HG03432 (cell line): ENCODE results near the gene FRAT2.
A peak's percentile ranks its signal among the peaks of the same experiment; 100 is the strongest.
"Not testable (repeated sequence)": the region's sequence is repeated elsewhere in the genome, so short reads cannot be mapped to it uniquely, and the experiment has no call there.

Experiments
- ATAC-seq: cut with Tn5 transposase; IDR thresholded peaks from one replicate; pipeline ENCODE4 v1.9.1; 2021; ENCODE audit warnings: mild to moderate bottlenecking, moderate library complexity; ENCODE audit not compliant: unreplicated experiment

The FRAT2 gene

GRCh38 chr10:97356918-97357317 is 22.4 kb upstream of the FRAT2 start:
- ATAC-seq: no peak

- no peak for ATAC-seq
Measured at GRCh38 chr10:97356318-97356914, 21.9 kb upstream of the FRAT2 start.

DNA sequence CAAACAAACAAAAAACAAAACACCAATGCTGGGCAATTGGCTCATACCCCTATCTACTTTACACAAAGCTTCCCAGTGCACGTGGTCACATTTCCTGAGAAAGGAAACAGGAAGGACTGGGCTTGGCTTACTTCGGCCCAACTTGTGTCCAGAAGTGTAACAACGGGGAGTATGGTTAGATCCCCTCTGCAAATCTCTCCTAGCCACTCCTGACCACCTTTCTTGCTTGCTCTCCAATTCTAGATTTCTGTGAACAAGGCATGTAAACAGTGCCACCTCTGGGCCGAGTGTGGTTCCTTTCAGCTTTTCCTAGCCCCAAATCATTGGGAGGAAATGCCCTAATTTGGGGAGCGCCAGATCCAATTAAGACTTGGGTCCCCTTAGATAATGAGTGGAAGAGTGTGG is 21.0 kb upstream of the FRAT2 start:
- ATAC-seq: no peak

- ATAC-seq: no peak
Measured at GRCh38 chr10:97353945-97354344, 19.4 kb upstream of the FRAT2 start.

GRCh38 chr10:97349752-97350513 is 15.4 kb upstream of the FRAT2 start:
- ATAC-seq: no peak

- no peak for ATAC-seq
Measured at GRCh38 chr10:97347317-97347716, 12.8 kb upstream of the FRAT2 start.

DNA sequence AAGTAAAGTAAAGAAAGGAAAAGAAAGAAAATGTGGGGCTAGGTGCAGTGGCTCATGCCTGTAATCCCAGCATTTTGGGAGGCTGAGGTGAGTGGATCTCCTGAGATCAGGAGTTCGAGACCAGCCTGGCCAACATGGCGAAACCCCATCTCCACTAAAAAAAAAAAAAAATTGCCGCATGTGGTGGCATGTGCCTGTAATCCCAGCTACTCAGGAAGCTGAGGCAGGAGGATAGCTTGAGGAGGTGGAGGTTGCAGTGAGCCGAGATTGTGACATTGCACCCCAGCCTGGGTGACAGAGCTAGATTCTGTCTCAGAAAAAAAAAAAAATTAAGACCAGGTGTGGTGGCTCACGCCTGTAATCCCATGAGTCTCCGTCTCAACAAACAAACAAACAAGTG is 9.1 kb upstream of the FRAT2 start:
- ATAC-seq: not testable (repeated sequence)

- no peak for ATAC-seq
Measured at GRCh38 chr10:97341416-97341815, 6.9 kb upstream of the FRAT2 start.

DNA sequence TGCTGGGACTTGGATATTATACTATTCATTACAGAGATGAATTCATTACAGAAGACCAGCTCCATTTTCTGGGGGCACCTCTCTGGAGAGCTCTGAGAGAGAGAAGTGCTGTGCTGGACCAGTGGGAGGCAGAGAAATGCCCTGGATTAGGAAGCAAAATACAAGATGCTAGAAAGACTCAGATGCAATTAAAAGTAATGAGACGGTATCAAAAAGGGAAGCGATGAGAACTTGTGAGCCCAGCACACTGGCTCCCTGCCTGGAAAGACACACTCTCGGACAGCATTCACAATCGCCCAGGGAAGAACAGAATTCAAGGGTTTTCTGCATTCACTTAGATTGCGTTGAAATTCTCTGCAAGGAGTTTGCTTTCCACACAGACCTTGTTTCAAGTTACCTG is 3.5 kb upstream of the FRAT2 start:
- no peak for ATAC-seq

GRCh38 chr10:97336942-97337831 is 2.7 kb upstream of the FRAT2 start:
- ATAC-seq: no peak

DNA sequence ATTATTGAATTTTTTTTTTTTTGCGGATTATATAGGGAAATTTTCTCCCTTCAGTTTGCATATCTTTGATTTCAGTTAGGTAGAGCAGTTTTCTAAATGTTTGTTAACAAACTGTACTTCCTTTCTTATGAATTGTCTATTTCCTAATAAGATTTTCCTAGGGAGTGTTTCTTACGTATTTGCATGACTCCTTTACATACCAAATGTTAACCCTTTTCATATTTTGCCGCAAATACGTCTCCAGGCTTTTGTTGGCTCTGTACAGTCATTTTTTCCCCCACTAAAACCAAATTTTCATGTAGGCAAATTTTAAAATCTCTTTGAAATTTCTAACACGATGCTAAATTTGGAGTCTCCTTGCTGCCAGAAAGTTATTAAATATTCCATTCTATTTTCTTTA is 1.9 kb upstream of the FRAT2 start:
- no peak for ATAC-seq

DNA sequence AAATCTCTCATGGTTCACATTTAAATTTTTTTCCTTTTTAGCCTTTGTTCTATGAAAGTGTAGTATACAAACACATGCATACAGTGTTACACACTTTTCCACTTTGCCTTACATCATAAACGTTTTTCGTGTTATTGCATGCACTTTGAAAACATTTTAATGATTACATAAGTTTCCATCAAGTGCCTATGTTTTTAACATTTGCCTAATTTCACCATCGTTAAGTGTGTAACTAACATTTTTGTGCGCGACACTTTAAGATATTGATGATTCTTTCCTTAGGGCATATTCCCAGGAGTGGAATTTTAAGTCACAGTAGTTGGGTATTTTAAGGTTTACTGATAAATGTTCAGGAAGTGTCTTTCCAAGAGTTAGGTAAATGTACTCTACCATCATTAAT is 1.5 kb upstream of the FRAT2 start:
- no peak for ATAC-seq

- ATAC-seq: no peak
Measured at GRCh38 chr10:97335188-97335619, 675 bp upstream of the FRAT2 start.

DNA sequence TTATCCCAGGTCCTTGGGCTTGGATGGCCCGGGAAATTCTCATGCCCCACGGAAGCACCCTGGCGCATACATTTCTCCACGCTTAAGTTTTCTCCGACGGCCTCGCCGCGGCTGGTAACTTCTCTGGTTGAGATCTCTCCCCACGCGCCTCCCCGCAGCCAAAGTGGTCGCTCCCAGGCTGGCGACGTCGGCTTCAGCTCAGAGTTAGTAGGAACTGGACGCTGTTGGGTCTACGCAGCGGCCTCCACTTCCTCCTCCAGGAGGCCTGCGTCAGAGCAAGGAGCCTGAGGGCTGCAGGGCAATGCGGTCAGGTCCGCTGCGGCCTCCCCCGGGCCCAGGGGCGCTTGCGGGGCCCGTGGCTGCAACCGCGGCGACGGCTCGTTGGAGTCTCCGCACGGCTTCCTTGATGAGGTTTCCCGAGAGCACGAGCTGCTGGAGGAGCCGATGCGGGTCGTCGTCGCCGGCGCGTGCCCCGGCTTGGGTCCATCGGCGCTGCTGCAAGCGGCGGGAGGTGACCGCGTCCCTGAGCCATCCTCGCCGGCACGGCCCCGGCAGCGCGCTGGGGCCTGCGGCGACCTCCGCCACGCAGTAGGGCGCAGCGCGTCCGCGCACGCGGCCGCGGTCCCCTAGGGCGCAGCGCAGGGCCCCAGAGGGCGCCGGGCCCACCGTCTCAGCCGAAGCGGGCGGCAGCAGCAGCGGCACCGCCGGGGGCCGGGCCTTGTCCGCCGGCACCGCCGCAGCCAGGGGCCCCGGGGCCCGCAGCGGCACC is 744 bp downstream of the FRAT2 start:
- peak; percentile 30 for ATAC-seq

DNA sequence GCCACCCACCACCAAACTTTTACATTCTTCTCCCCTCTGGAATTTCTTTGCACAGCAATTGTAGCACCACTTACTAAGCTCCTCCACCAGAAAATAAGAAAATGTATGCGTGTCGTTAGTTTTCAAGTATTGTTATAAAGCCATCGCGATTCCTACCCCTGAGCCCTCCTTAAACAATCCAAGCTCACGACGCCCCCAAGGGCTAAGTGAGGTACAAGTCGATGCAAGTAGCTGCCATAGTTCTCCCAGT is 1.3 kb downstream of the FRAT2 start:
- no peak for ATAC-seq

- ATAC-seq: no peak
Measured at GRCh38 chr10:97332591-97333350, 1.8 kb downstream of the FRAT2 start.

- no peak for ATAC-seq
Measured at GRCh38 chr10:97331153-97331703, 3.3 kb downstream of the FRAT2 start.

- no peak for ATAC-seq
Measured at GRCh38 chr10:97329766-97330165, 4.8 kb downstream of the FRAT2 start.

GRCh38 chr10:97328646-97329453 is 5.7 kb downstream of the FRAT2 start:
- ATAC-seq: no peak
